ENCODE data around the gene TSSC4.

TSSC4 gene

GRCh38 chr11:2449548-2450320 lies 49.2 kb downstream of the TSSC4 start:
- TF ChIP-seq TCF12 (IDR thresholded peaks at IDR 0.05; ENCODE audit: low read depth): no peak
- no peak for TF ChIP-seq EGR1 (IDR thresholded peaks at IDR 0.05)
- TF ChIP-seq TAF1 (IDR thresholded peaks at IDR 0.05; ENCODE audit: low read depth): no peak
- TF ChIP-seq ZBTB7A (IDR thresholded peaks at IDR 0.05; ENCODE audit: low read depth): no peak
- no peak for TF ChIP-seq TEAD4 (IDR thresholded peaks at IDR 0.05)
- no peak for TF ChIP-seq USF1 (IDR thresholded peaks at IDR 0.05)
- no peak for TF ChIP-seq EP300 (IDR thresholded peaks at IDR 0.05; ENCODE audit: borderline replicate concordance)
- no peak for TF ChIP-seq NFIC (IDR thresholded peaks at IDR 0.05)
- no peak for TF ChIP-seq REST (IDR thresholded peaks at IDR 0.05; ENCODE audit: low read depth)
- no peak for TF ChIP-seq CREB1 (IDR thresholded peaks at IDR 0.05; ENCODE audit: low read depth)
- TF ChIP-seq FOXM1 (IDR thresholded peaks at IDR 0.05; ENCODE audit: borderline replicate concordance, low read depth): no peak
- no peak for TF ChIP-seq MAX (IDR thresholded peaks at IDR 0.05)
- no peak for TF ChIP-seq YY1 (IDR thresholded peaks at IDR 0.05; ENCODE audit: low read depth)
- no peak for TF ChIP-seq RAD21 (IDR thresholded peaks at IDR 0.05; ENCODE audit: low read depth)
- no peak for TF ChIP-seq CEBPB (IDR thresholded peaks at IDR 0.05)

GRCh38 chr11:2450321-2451041 lies 49.9 kb downstream of the TSSC4 start:
- TF ChIP-seq TCF12 (IDR thresholded peaks at IDR 0.05; ENCODE audit: low read depth) (no peak), NFIC (IDR thresholded peaks at IDR 0.05) (no peak), USF1 (IDR thresholded peaks at IDR 0.05) (no peak), TEAD4 (IDR thresholded peaks at IDR 0.05) (no peak)

GRCh38 chr11:2451336-2451735 lies 50.8 kb downstream of the TSSC4 start:
- TF ChIP-seq TEAD4 (IDR thresholded peaks at IDR 0.05) (no peak), MAX (IDR thresholded peaks at IDR 0.05) (no peak), EGR1 (IDR thresholded peaks at IDR 0.05) (no peak), RAD21 (IDR thresholded peaks at IDR 0.05; ENCODE audit: low read depth) (no peak), TAF1 (IDR thresholded peaks at IDR 0.05; ENCODE audit: low read depth) (no peak), USF1 (IDR thresholded peaks at IDR 0.05) (no peak), CEBPB (IDR thresholded peaks at IDR 0.05) (no peak), REST (IDR thresholded peaks at IDR 0.05; ENCODE audit: low read depth) (no peak), EP300 (IDR thresholded peaks at IDR 0.05; ENCODE audit: borderline replicate concordance) (no peak), ZBTB7A (IDR thresholded peaks at IDR 0.05; ENCODE audit: low read depth) (no peak), FOXM1 (IDR thresholded peaks at IDR 0.05; ENCODE audit: borderline replicate concordance, low read depth) (no peak), YY1 (IDR thresholded peaks at IDR 0.05; ENCODE audit: low read depth) (no peak), CREB1 (IDR thresholded peaks at IDR 0.05; ENCODE audit: low read depth) (no peak), TCF12 (IDR thresholded peaks at IDR 0.05; ENCODE audit: low read depth) (no peak), NFIC (IDR thresholded peaks at IDR 0.05) (no peak)

- TF ChIP-seq TEAD4 (IDR thresholded peaks at IDR 0.05): no peak
- TF ChIP-seq FOXM1 (IDR thresholded peaks at IDR 0.05; ENCODE audit: borderline replicate concordance, low read depth): no peak
- no peak for TF ChIP-seq REST (IDR thresholded peaks at IDR 0.05; ENCODE audit: low read depth)
- TF ChIP-seq CEBPB (IDR thresholded peaks at IDR 0.05): no peak
- TF ChIP-seq YY1 (IDR thresholded peaks at IDR 0.05; ENCODE audit: low read depth): no peak
- TF ChIP-seq TCF12 (IDR thresholded peaks at IDR 0.05; ENCODE audit: low read depth): no peak
- no peak for TF ChIP-seq NFIC (IDR thresholded peaks at IDR 0.05)
- TF ChIP-seq EP300 (IDR thresholded peaks at IDR 0.05; ENCODE audit: borderline replicate concordance): no peak
These were observed 51.4 kb downstream of the TSSC4 start for GRCh38 chr11:2451916-2452315.
